ENCODE data around the gene VIL1. TPM values are rescaled to one million over a fixed set of nuclear protein-coding genes. Genes with fewer than 3 reads are reported as not detected.

Gene VIL1
- total RNA-seq, 1 donor from 2014 or later: 0.29 TPM

DNA sequence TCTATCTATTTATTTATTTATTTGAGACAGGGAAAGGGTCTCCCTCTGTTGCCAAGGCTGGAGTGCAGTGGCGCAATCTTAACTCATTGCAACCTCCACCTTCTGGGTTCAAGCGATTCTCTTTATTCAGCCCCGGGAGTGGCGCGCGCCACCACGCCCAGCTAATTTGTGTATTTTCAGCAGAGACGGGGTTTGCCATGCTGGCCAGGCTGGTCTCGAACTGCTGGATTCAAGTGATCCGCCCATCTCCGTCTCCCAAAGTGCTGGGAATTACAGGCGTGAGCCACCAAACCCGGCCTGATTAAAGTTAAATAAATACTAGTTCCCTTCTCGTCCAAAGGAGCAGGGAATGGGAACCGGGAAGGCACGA, 23.5 kb upstream of the VIL1 start:
- TF ChIP-seq, protein P1, sequence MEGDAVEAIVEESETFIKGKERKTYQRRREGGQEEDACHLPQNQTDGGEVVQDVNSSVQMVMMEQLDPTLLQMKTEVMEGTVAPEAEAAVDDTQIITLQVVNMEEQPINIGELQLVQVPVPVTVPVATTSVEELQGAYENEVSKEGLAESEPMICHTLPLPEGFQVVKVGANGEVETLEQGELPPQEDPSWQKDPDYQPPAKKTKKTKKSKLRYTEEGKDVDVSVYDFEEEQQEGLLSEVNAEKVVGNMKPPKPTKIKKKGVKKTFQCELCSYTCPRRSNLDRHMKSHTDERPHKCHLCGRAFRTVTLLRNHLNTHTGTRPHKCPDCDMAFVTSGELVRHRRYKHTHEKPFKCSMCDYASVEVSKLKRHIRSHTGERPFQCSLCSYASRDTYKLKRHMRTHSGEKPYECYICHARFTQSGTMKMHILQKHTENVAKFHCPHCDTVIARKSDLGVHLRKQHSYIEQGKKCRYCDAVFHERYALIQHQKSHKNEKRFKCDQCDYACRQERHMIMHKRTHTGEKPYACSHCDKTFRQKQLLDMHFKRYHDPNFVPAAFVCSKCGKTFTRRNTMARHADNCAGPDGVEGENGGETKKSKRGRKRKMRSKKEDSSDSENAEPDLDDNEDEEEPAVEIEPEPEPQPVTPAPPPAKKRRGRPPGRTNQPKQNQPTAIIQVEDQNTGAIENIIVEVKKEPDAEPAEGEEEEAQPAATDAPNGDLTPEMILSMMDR (IDR thresholded peaks at IDR 0.05; ENCODE audit: unreplicated experiment): no peak
- Mint-ChIP-seq H3K36me3 (no peaks in the 10 kb centered on the region), H3K4me3 (peak overlapping the region; percentile 64), H3K9me3 (no peaks in the 10 kb centered on the region), H3K4me1 (peaks cover 20% of the 10 kb centered on the region), H3K27ac (peak overlapping the region; percentile 90), H3K27me3 (ENCODE audit: low read depth) (no peaks in the 10 kb centered on the region)
- DNase-seq (ENCODE audit: low spot score in 2 of 2, unreplicated experiment in 2 of 2): no peak

DNA sequence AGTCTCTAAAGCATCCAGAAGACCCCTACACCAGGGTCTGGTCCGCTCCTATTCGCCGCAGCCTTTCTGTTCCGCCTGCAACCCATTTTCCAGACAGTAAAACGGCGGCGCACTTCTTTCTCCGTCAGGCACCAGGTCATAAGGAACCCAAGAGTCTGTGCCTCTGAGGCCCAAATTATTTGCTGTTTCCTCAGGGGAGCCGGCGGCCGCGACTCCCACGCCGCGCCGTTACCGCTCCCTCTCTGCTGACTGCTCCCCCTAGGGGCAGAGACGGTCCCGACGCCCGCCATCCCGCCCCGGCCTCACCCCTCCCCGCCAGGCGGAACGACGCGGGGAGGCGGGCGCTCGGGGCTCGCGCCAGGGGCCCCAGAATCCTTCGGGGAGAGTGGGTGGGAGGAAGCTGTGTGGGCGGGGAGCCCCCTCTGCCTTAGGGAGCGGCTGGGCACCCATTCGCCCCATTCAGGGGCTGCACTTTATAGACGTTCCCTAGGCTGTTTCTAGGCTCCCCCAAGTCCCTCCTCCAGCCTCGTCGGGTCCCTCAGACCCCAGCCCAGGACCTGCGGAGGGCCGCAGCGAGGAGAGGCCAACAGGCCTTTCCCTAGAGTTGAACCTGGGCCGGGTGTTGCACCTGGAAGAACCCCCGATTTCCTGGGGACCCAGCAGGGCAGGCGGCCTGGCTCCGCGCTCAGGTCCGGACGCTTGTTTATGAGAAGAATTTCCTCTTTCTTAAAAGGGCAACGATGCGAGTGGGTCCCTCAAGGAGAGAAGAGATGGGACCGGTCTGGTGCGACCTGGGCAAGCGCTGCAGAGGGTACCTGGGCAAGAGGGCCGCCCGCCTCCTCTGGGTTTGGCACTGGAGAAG, 22.9 kb upstream of the VIL1 start:
- no peaks in the 10 kb centered on the region for H3K27me3 Mint-ChIP-seq (ENCODE audit: low read depth)
- peak; percentile 94 to 97 for DNase-seq (ENCODE audit: low spot score in 2 of 2, unreplicated experiment in 2 of 2)
- peak overlapping the region; percentile 88 for H3K4me3 Mint-ChIP-seq
- H3K36me3 Mint-ChIP-seq: no peaks in the 10 kb centered on the region
- no peaks in the 10 kb centered on the region for H3K9me3 Mint-ChIP-seq
- peak overlapping the region; percentile 96 for H3K27ac Mint-ChIP-seq
- peaks cover 20% of the 10 kb centered on the region for H3K4me1 Mint-ChIP-seq
- TF ChIP-seq, protein P1 (IDR thresholded peaks at IDR 0.05; ENCODE audit: unreplicated experiment): peak; percentile 96

DNA sequence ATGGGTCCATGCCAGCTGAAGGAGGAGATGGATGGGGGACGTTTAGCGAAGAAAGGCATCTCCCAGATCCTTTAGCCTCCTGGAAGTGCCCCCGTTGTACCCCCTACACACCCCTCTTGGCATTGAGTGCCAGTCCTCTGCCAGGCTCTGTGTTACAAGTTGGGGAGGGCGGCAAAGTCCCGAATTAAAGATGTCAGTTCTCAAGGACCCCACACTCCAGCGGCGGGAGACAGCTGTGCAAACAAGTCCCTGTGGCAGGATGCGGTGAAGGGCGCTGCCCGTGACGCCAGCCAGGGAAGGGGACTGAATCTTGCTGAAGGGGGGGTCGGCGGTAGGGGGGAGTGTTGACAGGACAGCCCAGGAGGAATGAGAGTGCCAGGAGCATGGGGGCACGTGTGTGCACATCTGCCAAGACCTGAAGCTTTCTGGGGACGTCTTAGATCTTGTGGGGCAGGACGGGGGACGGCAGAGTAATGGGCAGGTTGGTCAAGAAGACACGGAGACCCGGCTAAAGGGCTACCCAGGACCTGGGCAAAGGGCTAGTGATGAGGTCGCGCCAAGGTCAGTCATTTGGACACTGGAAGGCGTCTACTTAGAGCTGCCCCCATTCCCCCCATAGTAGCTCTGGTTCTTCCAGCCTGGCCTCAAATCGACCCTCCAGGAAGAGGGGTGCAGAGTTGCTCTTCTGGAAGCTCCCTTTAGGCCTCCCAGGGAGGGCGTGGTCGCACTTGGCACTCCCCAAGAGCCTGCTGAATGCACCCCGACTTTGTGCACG, 22.0 kb upstream of the VIL1 start:
- Mint-ChIP-seq H3K9me3 (no peaks in the 10 kb centered on the region), H3K4me3 (peak overlapping the region; percentile 88), H3K27me3 (ENCODE audit: low read depth) (no peaks in the 10 kb centered on the region), H3K27ac (peak overlapping the region; percentile 96), H3K4me1 (peaks cover 28% of the 10 kb centered on the region), H3K36me3 (no peaks in the 10 kb centered on the region)
- TF ChIP-seq, protein P1 (IDR thresholded peaks at IDR 0.05; ENCODE audit: unreplicated experiment): no peak
- DNase-seq (ENCODE audit: low spot score in 2 of 2, unreplicated experiment in 2 of 2): peak in 1 of 2 experiments; percentile 69

DNA sequence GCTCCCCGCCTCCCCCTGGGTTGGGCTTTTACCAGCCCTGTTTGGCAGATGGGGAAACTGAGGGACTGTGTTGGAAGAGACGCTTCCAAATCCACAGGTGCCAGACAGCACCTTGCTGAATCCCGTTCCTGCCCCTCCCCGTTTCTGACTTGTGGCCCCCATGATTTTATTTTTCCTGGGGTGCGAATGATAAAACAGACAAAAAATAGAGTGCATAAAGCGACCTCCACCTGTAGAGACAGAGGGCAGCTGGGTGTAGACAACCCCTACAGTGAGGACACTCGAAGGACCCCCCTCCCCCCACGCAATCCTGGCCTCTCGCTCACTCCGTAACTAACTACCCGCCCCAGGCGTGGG, 21.5 kb upstream of the VIL1 start:
- DNase-seq (ENCODE audit: low spot score in 2 of 2, unreplicated experiment in 2 of 2): no peak
- H3K27ac Mint-ChIP-seq: peak overlapping the region; percentile 96

GRCh38 chr2:218397820-218398436, 21.0 kb upstream of the VIL1 start:
- TF ChIP-seq, protein P1 (IDR thresholded peaks at IDR 0.05; ENCODE audit: unreplicated experiment): no peak
- Mint-ChIP-seq H3K36me3 (no peaks in the 10 kb centered on the region), H3K27ac (peak overlapping the region; percentile 96), H3K27me3 (ENCODE audit: low read depth) (no peaks in the 10 kb centered on the region), H3K4me1 (peaks cover 28% of the 10 kb centered on the region), H3K9me3 (no peaks in the 10 kb centered on the region), H3K4me3 (peak overlapping the region; percentile 88)
- peak in 1 of 2 experiments; percentile 69 for DNase-seq (ENCODE audit: low spot score in 2 of 2, unreplicated experiment in 2 of 2)

More for the DNA sequence above, 21.5 kb upstream of the VIL1 start:
- Mint-ChIP-seq H3K4me3 (peak overlapping the region; percentile 88), H3K27me3 (ENCODE audit: low read depth) (no peaks in the 10 kb centered on the region), H3K9me3 (no peaks in the 10 kb centered on the region), H3K4me1 (peaks cover 28% of the 10 kb centered on the region), H3K36me3 (no peaks in the 10 kb centered on the region)
- TF ChIP-seq, protein P1 (IDR thresholded peaks at IDR 0.05; ENCODE audit: unreplicated experiment): no peak
